SU-DHL-6 (cell line): ENCODE measurements around the gene SDR39U1.

Experiments
- H2AFZ ChIP-seq: fragments of 200-600 bp; sonication (generic); 2 replicates; pipeline ENCODE4 v1.6.1; 2014; ENCODE audit warnings: low read depth, mild to moderate bottlenecking, moderate library complexity, mixed read lengths, antibody characterized with exemption, low read length; ENCODE audit not compliant: severe bottlenecking
- H3F3A ChIP-seq: fragments of 200-600 bp; shearing (Covaris generic); 2 replicates; pipeline ENCODE4 v1.6.0; 2016; ENCODE audit warnings: antibody characterized with exemption, mild to moderate bottlenecking; ENCODE audit not compliant: insufficient read depth
- H3K27ac ChIP-seq: fragments of 200-600 bp; sonication (generic); 2 replicates; pipeline ENCODE4 v1.5.1; 2016; ENCODE audit warnings: low read depth, mild to moderate bottlenecking, low read length, moderate library complexity, mixed read lengths
- H3K27me3 ChIP-seq: fragments of 200-600 bp; sonication (generic), shearing (Covaris generic); 2 replicates; pipeline ENCODE4 v1.6.0; 2014; ENCODE audit warnings: mild to moderate bottlenecking, low read length
- H3K36me3 ChIP-seq: fragments of 200-600 bp; sonication (generic); 2 replicates; pipeline ENCODE4 v1.6.1; 2014; ENCODE audit warnings: mild to moderate bottlenecking, low read length, mixed read lengths
- H3K4me2 ChIP-seq: fragments of 300-600, 200-600 bp; shearing (Covaris generic), sonication (generic); 2 replicates; pipeline ENCODE4 v1.6.0; 2014; ENCODE audit warnings: low read length, low read depth, mild to moderate bottlenecking; ENCODE audit not compliant: poor library complexity, severe bottlenecking
- H3K4me3 ChIP-seq: fragments of 200-600 bp; sonication (generic); 2 replicates; pipeline ENCODE4 v1.5.1; 2014; ENCODE audit warnings: antibody characterized with exemption, low read length, mild to moderate bottlenecking, mixed read lengths; ENCODE audit not compliant: insufficient read depth, poor library complexity, severe bottlenecking
- H3K79me2 ChIP-seq: fragments of 200-600 bp; sonication (generic); 2 replicates; pipeline ENCODE4 v1.6.1; 2014; ENCODE audit warnings: mild to moderate bottlenecking, low read length, moderate library complexity; ENCODE audit not compliant: insufficient read depth
- H3K9ac ChIP-seq: fragments of 200-600 bp; sonication (generic); 2 replicates; pipeline ENCODE4 v1.7.0; 2014; ENCODE audit warnings: mild to moderate bottlenecking, low read length
- H3K9me2 ChIP-seq: fragments of 200-600 bp; sonication (generic); replicated peaks from 2 replicates; pipeline ENCODE4 v1.6.1; 2014; ENCODE audit warnings: low read length; ENCODE audit not compliant: insufficient read depth
- H3K9me3 ChIP-seq: fragments of 200-600 bp; sonication (generic); 2 replicates; pipeline ENCODE4 v1.6.1; 2014; ENCODE audit warnings: low read length, mixed read lengths; ENCODE audit not compliant: insufficient read depth
- H4K20me1 ChIP-seq: fragments of 200-600 bp; sonication (generic); 2 replicates; pipeline ENCODE4 v1.6.1; 2014; ENCODE audit warnings: low read depth, mild to moderate bottlenecking, antibody characterized with exemption, low read length, moderate library complexity, mixed read lengths
- EZH2phosphoT487 ChIP-seq: fragments of 200-600 bp; sonication (generic), shearing (Covaris generic); conservative IDR thresholded peaks from 2 replicates; pipeline ENCODE4 v1.6.1; 2018; ENCODE audit warnings: mild to moderate bottlenecking, antibody characterized with exemption, low read length, moderate library complexity, mixed read lengths
- TF ChIP-seq, protein P1 (sequence below): fragments of 200-600 bp; sonication (generic); IDR thresholded peaks from one replicate; pipeline ENCODE4 v1.5.1; 2017; ENCODE audit warnings: antibody characterized with exemption, mild to moderate bottlenecking, low read length, moderate library complexity; ENCODE audit not compliant: insufficient read depth, poor library complexity, severe bottlenecking

The SDR39U1 gene

DNA sequence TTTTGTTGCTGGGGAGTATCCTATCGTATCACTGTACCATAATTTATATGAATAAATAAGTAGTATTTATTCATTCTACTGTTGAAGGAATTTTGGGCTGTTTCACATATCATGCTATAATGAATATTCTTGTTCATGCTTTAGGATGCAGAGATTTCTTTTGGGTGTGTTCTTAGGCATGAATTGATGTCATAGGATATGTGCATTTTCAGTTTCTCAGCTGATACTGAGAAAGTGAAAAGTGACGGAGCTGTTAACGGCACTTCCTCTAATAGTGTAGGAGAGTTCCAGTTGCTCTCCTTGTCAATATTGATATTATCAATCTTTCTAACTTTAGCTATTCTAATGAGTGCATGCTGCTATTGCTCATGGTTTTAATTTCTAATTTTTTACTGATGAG, 23.2 kb upstream of the SDR39U1 start:
- Histone ChIP-seq H3F3A (no peaks in the 10 kb centered on the region), H3K27ac (no peak overlapping the region), H3K79me2 (no peaks in the 10 kb centered on the region), H3K4me3 (no peak overlapping the region), H3K27me3 (no peaks in the 10 kb centered on the region), H2AFZ (no peak overlapping the region), H3K4me2 (no peak overlapping the region), H3K9me2 (no peaks in the 10 kb centered on the region), H4K20me1 (no peaks in the 10 kb centered on the region), H3K36me3 (no peaks in the 10 kb centered on the region), H3K9me3 (no peaks in the 10 kb centered on the region), H3K9ac (no peak overlapping the region)
- no peak for TF ChIP-seq EZH2phosphoT487
- TF ChIP-seq, protein P1, sequence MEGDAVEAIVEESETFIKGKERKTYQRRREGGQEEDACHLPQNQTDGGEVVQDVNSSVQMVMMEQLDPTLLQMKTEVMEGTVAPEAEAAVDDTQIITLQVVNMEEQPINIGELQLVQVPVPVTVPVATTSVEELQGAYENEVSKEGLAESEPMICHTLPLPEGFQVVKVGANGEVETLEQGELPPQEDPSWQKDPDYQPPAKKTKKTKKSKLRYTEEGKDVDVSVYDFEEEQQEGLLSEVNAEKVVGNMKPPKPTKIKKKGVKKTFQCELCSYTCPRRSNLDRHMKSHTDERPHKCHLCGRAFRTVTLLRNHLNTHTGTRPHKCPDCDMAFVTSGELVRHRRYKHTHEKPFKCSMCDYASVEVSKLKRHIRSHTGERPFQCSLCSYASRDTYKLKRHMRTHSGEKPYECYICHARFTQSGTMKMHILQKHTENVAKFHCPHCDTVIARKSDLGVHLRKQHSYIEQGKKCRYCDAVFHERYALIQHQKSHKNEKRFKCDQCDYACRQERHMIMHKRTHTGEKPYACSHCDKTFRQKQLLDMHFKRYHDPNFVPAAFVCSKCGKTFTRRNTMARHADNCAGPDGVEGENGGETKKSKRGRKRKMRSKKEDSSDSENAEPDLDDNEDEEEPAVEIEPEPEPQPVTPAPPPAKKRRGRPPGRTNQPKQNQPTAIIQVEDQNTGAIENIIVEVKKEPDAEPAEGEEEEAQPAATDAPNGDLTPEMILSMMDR = no peak

DNA sequence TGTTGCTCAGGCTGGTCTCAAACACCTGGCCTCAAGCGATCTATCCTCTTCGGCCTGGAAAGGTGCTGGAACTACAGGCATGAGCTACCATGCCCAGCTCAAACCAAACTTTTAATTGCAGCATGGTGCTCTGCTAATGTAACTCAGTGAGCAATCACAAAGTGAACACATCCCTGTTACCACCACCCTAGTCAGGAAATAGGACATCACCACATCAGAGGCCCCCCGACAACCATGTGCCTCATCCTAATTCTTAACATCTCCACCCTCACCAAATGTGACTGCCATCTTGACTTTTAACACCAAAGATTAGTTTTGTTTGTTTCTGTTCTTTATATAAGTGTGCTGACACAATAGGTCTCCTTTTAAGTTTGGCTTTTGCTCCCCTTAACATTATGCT, 22.8 kb upstream of the SDR39U1 start:
- Histone ChIP-seq H3K9me3 (no peaks in the 10 kb centered on the region), H3K36me3 (no peaks in the 10 kb centered on the region), H3K79me2 (no peaks in the 10 kb centered on the region), H4K20me1 (no peaks in the 10 kb centered on the region), H3K27me3 (no peaks in the 10 kb centered on the region), H3K4me2 (no peak overlapping the region), H3F3A (no peaks in the 10 kb centered on the region), H3K9me2 (no peaks in the 10 kb centered on the region), H2AFZ (no peak overlapping the region), H3K9ac (no peak overlapping the region), H3K4me3 (no peak overlapping the region), H3K27ac (no peak overlapping the region)
- TF ChIP-seq, protein P1 = no peak
- no peak for TF ChIP-seq EZH2phosphoT487

- H3F3A ChIP-seq = no peaks in the 10 kb centered on the region
- no peak overlapping the region for H3K4me3 ChIP-seq
- no peaks in the 10 kb centered on the region for H3K9me2 ChIP-seq
- no peaks in the 10 kb centered on the region for H3K27me3 ChIP-seq
- no peaks in the 10 kb centered on the region for H4K20me1 ChIP-seq
- H2AFZ ChIP-seq = no peak overlapping the region
- no peak for TF ChIP-seq EZH2phosphoT487
- TF ChIP-seq, protein P1 = no peak
- no peak overlapping the region for H3K27ac ChIP-seq
- no peak overlapping the region for H3K4me2 ChIP-seq
- H3K36me3 ChIP-seq = no peaks in the 10 kb centered on the region
- H3K9me3 ChIP-seq = no peaks in the 10 kb centered on the region
- H3K79me2 ChIP-seq = no peaks in the 10 kb centered on the region
- H3K9ac ChIP-seq = no peak overlapping the region
Observed at GRCh38 chr14:24463884-24464785, 21.6 kb upstream of the SDR39U1 start.
